ENCODE results near the gene KIAA0825. TPM values are rescaled to one million over a fixed set of nuclear protein-coding genes. Genes with fewer than 3 reads are reported as not detected.

KIAA0825 gene
- polyA plus RNA-seq, 3 donors: 0.56 to 1.3 (median 0.89) TPM

- no peaks in the 10 kb centered on the region for H3K9me3 Mint-ChIP-seq
- no peaks in the 10 kb centered on the region for H4K20me1 ChIP-seq (ENCODE audit: insufficient read depth, low read length)
- no peaks in the 10 kb centered on the region for H3K4me1 Mint-ChIP-seq
- no peaks in the 10 kb centered on the region for H3K36me3 Mint-ChIP-seq
- H3K27ac Mint-ChIP-seq: no peak overlapping the region
- H3K9ac ChIP-seq (ENCODE audit: insufficient read depth, low read length, poor library complexity, severe bottlenecking): no peak overlapping the region
- no peak overlapping the region for H2AFZ ChIP-seq (ENCODE audit: insufficient read depth, low read depth, low read length, poor library complexity, severe bottlenecking)
- 98% methylated on average over 4 of the region's 4 CpGs for WGBS (ENCODE audit: insufficient coverage)
- H3K36me3 ChIP-seq (replicated peaks in 1 of 2; ENCODE audit: control insufficient read depth in 1 of 2, insufficient read depth in 2 of 2, low read length in 2 of 2): no peaks in the 10 kb centered on the region
- H3K4me1 ChIP-seq (ENCODE audit: control insufficient read depth in 1 of 2, insufficient read depth in 2 of 2, low read length in 2 of 2): no peaks in the 10 kb centered on the region
- H3K27me3 ChIP-seq (ENCODE audit: control insufficient read depth in 2 of 2, insufficient read depth in 2 of 2, low read length in 2 of 2): no peaks in the 10 kb centered on the region
- no peaks in the 10 kb centered on the region for H3K79me2 ChIP-seq (ENCODE audit: insufficient read depth, low read length)
- intact Hi-C loops (cut with micrococcal nuclease): no loop called here
- H3K27ac ChIP-seq (ENCODE audit: low read depth in 1 of 2, low read length in 2 of 2): no peak overlapping the region
- no peak for TF ChIP-seq CTCF (IDR thresholded peaks at IDR 0.05)
- peaks cover 0 to 7% (median 3%) of the 10 kb centered on the region in 3 donors for H3K27me3 Mint-ChIP-seq (ENCODE audit: low read depth in 3 of 3)
- H3K9me3 ChIP-seq (replicated peaks in 1 of 2; ENCODE audit: control insufficient read depth in 1 of 2, insufficient read depth in 1 of 2, low read length in 2 of 2): no peaks in the 10 kb centered on the region
- DNase-seq: no peak
- no peak overlapping the region for H3K4me3 ChIP-seq (replicated peaks in 1 of 3; ENCODE audit: low read depth in 2 of 3, low read length in 3 of 3)
- H3K4me2 ChIP-seq (replicated peaks; ENCODE audit: extremely low read depth, low read length, poor library complexity, severe bottlenecking): no peak overlapping the region
- no peak overlapping the region for H3K4me3 Mint-ChIP-seq
These were observed 418.8 kb downstream of the KIAA0825 start for GRCh38 chr5:94199566-94199965.

- no peaks in the 10 kb centered on the region for H4K20me1 ChIP-seq (ENCODE audit: insufficient read depth, low read length)
- no peak overlapping the region for H3K4me2 ChIP-seq (replicated peaks; ENCODE audit: extremely low read depth, low read length, poor library complexity, severe bottlenecking)
- H3K4me1 Mint-ChIP-seq: no peaks in the 10 kb centered on the region
- no CpG with 5 or more reads among the region's 1 CpG for WGBS (ENCODE audit: insufficient coverage)
- H3K4me3 ChIP-seq (replicated peaks in 1 of 3; ENCODE audit: low read depth in 2 of 3, low read length in 3 of 3): no peak overlapping the region
- H3K27ac ChIP-seq (ENCODE audit: low read depth in 1 of 2, low read length in 2 of 2): no peak overlapping the region
- H3K79me2 ChIP-seq (ENCODE audit: insufficient read depth, low read length): no peaks in the 10 kb centered on the region
- no peak for DNase-seq
- H3K36me3 Mint-ChIP-seq: no peaks in the 10 kb centered on the region
- no peak overlapping the region for H3K27ac Mint-ChIP-seq
- no peaks in the 10 kb centered on the region for H3K9me3 ChIP-seq (replicated peaks in 1 of 2; ENCODE audit: control insufficient read depth in 1 of 2, insufficient read depth in 1 of 2, low read length in 2 of 2)
- no peak overlapping the region for H2AFZ ChIP-seq (ENCODE audit: insufficient read depth, low read depth, low read length, poor library complexity, severe bottlenecking)
- no peak for TF ChIP-seq CTCF (IDR thresholded peaks at IDR 0.05)
- peaks cover 0 to 7% (median 3%) of the 10 kb centered on the region in 3 donors for H3K27me3 Mint-ChIP-seq (ENCODE audit: low read depth in 3 of 3)
- H3K36me3 ChIP-seq (replicated peaks in 1 of 2; ENCODE audit: control insufficient read depth in 1 of 2, insufficient read depth in 2 of 2, low read length in 2 of 2): no peaks in the 10 kb centered on the region
- no peak overlapping the region for H3K9ac ChIP-seq (ENCODE audit: insufficient read depth, low read length, poor library complexity, severe bottlenecking)
- H3K4me1 ChIP-seq (ENCODE audit: control insufficient read depth in 1 of 2, insufficient read depth in 2 of 2, low read length in 2 of 2): no peaks in the 10 kb centered on the region
- H3K9me3 Mint-ChIP-seq: no peaks in the 10 kb centered on the region
- no peak overlapping the region for H3K4me3 Mint-ChIP-seq
- no peaks in the 10 kb centered on the region for H3K27me3 ChIP-seq (ENCODE audit: control insufficient read depth in 2 of 2, insufficient read depth in 2 of 2, low read length in 2 of 2)
- intact Hi-C loops (cut with micrococcal nuclease): no loop called here
These were observed 420.4 kb downstream of the KIAA0825 start for GRCh38 chr5:94197970-94198369.

Data from CD14-positive monocyte (primary cell).